K562 (cell line): ENCODE measurements around the gene GALNS. TPM values are rescaled to one million over a fixed set of nuclear protein-coding genes. Genes with fewer than 3 reads are reported as not detected.

Source experiments
- ATAC-seq: fragments of 200-7000 bp; cut with Tn5 transposase; 3 replicates; pipeline ENCODE4 v1.9.1; 2020; ENCODE audit warnings: moderate library complexity
- BruUV-seq: library from RNA; stranded (reverse); fragments of 400-500 nt; replicated peaks from 2 replicates; lab custom pipeline; 2021; lab: Mats Ljungman, UMichigan
- CTCF ChIA-PET: fragments of 300-600 bp; formaldehyde crosslinking; extraction: SDS; loops from one replicate; lab custom pipeline; 2021; ENCODE audit warnings: low intra/inter-chr PET ratio; lab: Yijun Ruan, JAX
- POLR2A ChIA-PET: fragments of 300-600, 350-650 bp; sonication (Branson Sonifier 250); formaldehyde crosslinking; extraction: SDS; loops from one replicate; lab custom pipeline; 2021; ENCODE audit warnings: antibody characterized with exemption, inconsistent platforms; lab: Yijun Ruan, JAX
- DNase-seq, 4 experiments: peaks; one replicate each; pipeline versions ENCODE4 v3.0.0 to v3.0.0-alpha.2; 2011 to 2018; ENCODE audit warnings: low spot score in 3 of 4, mixed read lengths in 3 of 4; ENCODE audit errors: extremely low read depth in 1 of 4
- FAIRE-seq: peaks from 2 replicates; lab custom pipeline; 2011; peaks lifted over from hg19 to GRCh38; lab: Jason Lieb, UNC
- H2AFZ ChIP-seq: 2 replicates; pipeline ENCODE4 v1.6.0; 2011; ENCODE audit warnings: low read depth, low read length, control low read depth, inconsistent platforms
- H3K27ac ChIP-seq: fragments of 200-600 bp; 3 replicates; pipeline ENCODE4 v1.8.0; 2011; ENCODE audit warnings: low read depth, mild to moderate bottlenecking, control low read depth, inconsistent platforms, low read length, moderate library complexity, mixed read lengths; ENCODE audit errors: extremely low read depth
- H3K27me3 ChIP-seq, 2 experiments: fragments of 300-600 bp in 1 of 2; 2 replicates in 1 of 2; 3 replicates in 1 of 2; pipeline versions ENCODE4 v1.6.0 to v1.8.0; 2011; ENCODE audit warnings: inconsistent platforms in 2 of 2, low read length in 2 of 2, mild to moderate bottlenecking in 1 of 2, mixed read lengths in 1 of 2, moderate library complexity in 1 of 2; ENCODE audit not compliant: control insufficient read depth in 2 of 2, insufficient read depth in 2 of 2
- H3K36me3 ChIP-seq: fragments of 300-600 bp; 3 replicates; pipeline ENCODE4 v1.8.0; 2011; ENCODE audit warnings: mild to moderate bottlenecking, low read length, inconsistent platforms; ENCODE audit not compliant: control insufficient read depth, insufficient read depth
- H3K4me1 ChIP-seq, 2 experiments: fragments of 200-600 bp in 1 of 2; replicated peaks in 1 of 2; 2 replicates in 1 of 2; 3 replicates in 1 of 2; pipeline versions ENCODE4 v1.5.1 to v1.8.0; 2011; ENCODE audit warnings: inconsistent platforms in 2 of 2, low read length in 2 of 2, mild to moderate bottlenecking in 1 of 2, mixed read lengths in 1 of 2, moderate library complexity in 1 of 2; ENCODE audit not compliant: control insufficient read depth in 2 of 2, insufficient read depth in 2 of 2
- H3K4me2 ChIP-seq: 2 replicates; pipeline ENCODE4 v1.6.1; 2011; ENCODE audit warnings: low read length, control low read depth, inconsistent platforms, mixed read lengths; ENCODE audit not compliant: insufficient read depth
- H3K4me3 ChIP-seq: fragments of 200-600 bp; sonication (generic), shearing (Covaris generic); 2 replicates; pipeline ENCODE4 v1.5.1; 2016; ENCODE audit warnings: control low read depth, inconsistent platforms
- H3K79me2 ChIP-seq: fragments of 200-600 bp; 3 replicates; pipeline ENCODE4 v1.8.0; 2011; ENCODE audit warnings: low read length, inconsistent platforms; ENCODE audit not compliant: control insufficient read depth, insufficient read depth
- H3K9ac ChIP-seq, 2 experiments: 2 replicates each; pipeline versions ENCODE4 v1.6.0 to v1.6.1; 2011; ENCODE audit warnings: low read depth in 2 of 2, low read length in 2 of 2, control low read depth in 1 of 2, inconsistent platforms in 1 of 2, mild to moderate bottlenecking in 1 of 2, mixed read lengths in 1 of 2; ENCODE audit not compliant: insufficient read depth in 1 of 2
- H3K9me1 ChIP-seq: one replicate; pipeline ENCODE4 v1.6.0; 2011; ENCODE audit warnings: inconsistent platforms, mild to moderate bottlenecking, low read length, moderate library complexity; ENCODE audit not compliant: control insufficient read depth, insufficient read depth
- H3K9me3 ChIP-seq: replicated peaks from 2 replicates; pipeline ENCODE4 v1.5.1; 2011; ENCODE audit warnings: low read depth, low read length, inconsistent platforms; ENCODE audit not compliant: control insufficient read depth, insufficient read depth
- H4K20me1 ChIP-seq: replicated peaks from 2 replicates; pipeline ENCODE4 v1.6.1; 2011; ENCODE audit warnings: low read length, inconsistent platforms, mixed read lengths; ENCODE audit not compliant: control insufficient read depth, insufficient read depth
- POLR2G ChIP-seq: fragments of 200-400 bp; formaldehyde crosslinking; IDR thresholded peaks from 2 replicates; pipeline ENCODE4 v1.6.1; 2017; ENCODE audit warnings: low read depth, mild to moderate bottlenecking, antibody characterized with exemption, low read length, moderate library complexity
- PRMT5 ChIP-seq: sonication (generic); formaldehyde crosslinking; IDR thresholded peaks from 2 replicates; pipeline ENCODE4 v1.5.0; 2020; ENCODE audit warnings: missing genetic modification reagents
- RBM22 ChIP-seq: fragments of 200-400 bp; formaldehyde crosslinking; IDR thresholded peaks from 2 replicates; pipeline ENCODE4 v1.6.1; 2018; ENCODE audit warnings: low read length, low read depth; ENCODE audit not compliant: poor library complexity, severe bottlenecking
- SPI1 ChIP-seq: IDR thresholded peaks from 2 replicates; pipeline ENCODE4 v1.6.1; 2011; ENCODE audit warnings: low read depth, low read length, control low read depth, borderline replicate concordance
- ZFP36 ChIP-seq: fragments of 150-350 bp; IDR thresholded peaks from 2 replicates; pipeline ENCODE4 v1.6.1; 2018; ENCODE audit warnings: low read length, low read depth; ENCODE audit not compliant: partially characterized antibody
- WGBS: fragments of 100-300 bp; shearing (Covaris generic); methylation state at CpG from one replicate; pipeline ENCODE4 v1.1.6; 2016; ENCODE audit warnings: low coverage, mixed read lengths; ENCODE audit not compliant: insufficient coverage; ENCODE audit errors: missing lambda C conversion rate; 5-methylcytosine and 5-hydroxymethylcytosine counted together
- in situ Hi-C: fragments of 300-500 bp; cut with MboI; formaldehyde crosslinking; loops from 4 replicates; pipeline ENCODE4 v1.15.0; 2018; ENCODE audit warnings: inconsistent platforms, mixed read lengths
- intact Hi-C: fragments of 100-400 bp; cut with micrococcal nuclease; formaldehyde crosslinking; loops from 2 replicates; pipeline ENCODE4 v1.14.2; 2022
- polyA plus RNA-seq, 8 experiments: library from polyadenylated mRNA; depleted of rRNA in 4 of 8; stranded (reverse) in 5 of 8; unstranded in 3 of 8; fragments of >200 nt; fragmentation: Nextera tagmentation in 2 of 8; fragmentation: Illumina TruSeq in 1 of 8; extraction: Ambion mirVana in 2 of 8; extraction: Trizol in 1 of 8; gene quantifications; 2 replicates each; pipeline versions ENCODE4 v1.2.1 to v1.2.3, GENCODE V29; 2011 to 2014; ENCODE audit warnings: inconsistent platforms in 1 of 8, missing spikeins in 1 of 8
- total RNA-seq, 7 experiments: library from RNA; depleted of rRNA in 6 of 7; stranded (reverse); fragments of >200 nt in 6 of 7; fragmentation: Illumina TruSeq in 2 of 7; extraction: Trizol in 2 of 7; gene quantifications; 2 replicates each; pipeline versions ENCODE4 v1.2.1 to v1.2.3, GENCODE V29; 2011 to 2021; ENCODE audit warnings: low replicate concordance in 1 of 7

The GALNS gene
- total and polyA plus RNA-seq, 9 of the 15 experiments (the other 6 are each of a cell fraction or from before 2014, with no cell fraction given) = 0.38 to 13.2 (median 4.3) TPM

GRCh38 chr16:88899901-88900661, 43.3 kb upstream of the GALNS start:
- intact Hi-C loops = no loop called here
- POLR2A ChIA-PET = interaction anchor here (0.6 to 1.0 kb wide), 3 partner anchors 12 to 168 kb away, joined by 3 read pairs; no protein-coding TSS in a partner anchor

GRCh38 chr16:88897696-88898425, 41.1 kb upstream of the GALNS start:
- Histone ChIP-seq H3K4me1 (peaks cover 0 to 60% of the 10 kb centered on the region in 2 experiments; a peak in 2 of 5 replicates), H3K9me3 (peaks cover under 1% of the 10 kb centered on the region; the same call in 1 of the 2 replicates), H2AFZ (no peak overlapping the region), H3K27me3 (no peaks in the 10 kb centered on the region), H4K20me1 (peaks cover 4% of the 10 kb centered on the region; the same call in 1 of the 2 replicates), H3K9me1 (no peaks in the 10 kb centered on the region), H3K4me2 (no peak overlapping the region), H3K4me3 (no peak overlapping the region), H3K9ac (no peak overlapping the region), H3K27ac (no peak overlapping the region), H3K79me2 (peaks cover 46% of the 10 kb centered on the region), H3K36me3 (peaks cover 91% of the 10 kb centered on the region; the same call in 2 of the 3 replicates)
- ChIA-PET CTCF (no interaction called here), POLR2A (interaction anchor here (0.6 kb wide), 1 partner anchor 180 kb away, joined by 4 read pairs; no protein-coding TSS in a partner anchor)
- ATAC-seq (no peak), DNase-seq (no peak), FAIRE-seq (no peak)
- intact Hi-C loops = no loop called here
- BruUV-seq = no TSS peak
- TF ChIP-seq PRMT5 (CRISPR knock-in tag) (no peak), POLR2G (0 out of 2 replicates have a peak, but pooled peaks have one; percentile 0), RBM22 (peak; percentile 18), ZFP36 (peak; percentile 9)
- 96% methylated on average over 28 of the region's 34 CpGs for WGBS
- in situ Hi-C loops = no loop called here

More at GRCh38 chr16:88899901-88900661, 43.3 kb upstream of the GALNS start:
- no TSS peak for BruUV-seq
- H3K4me2 ChIP-seq = no peak overlapping the region
- FAIRE-seq = no peak
- H3K27ac ChIP-seq = no peak overlapping the region
- H2AFZ ChIP-seq = no peak overlapping the region
- no peak overlapping the region for H3K4me3 ChIP-seq
- peaks cover 24% of the 10 kb centered on the region for H4K20me1 ChIP-seq
- CTCF ChIA-PET = no interaction called here
- H3K9ac ChIP-seq = peak overlapping the region in 1 of 2 experiments; percentile 9; a peak in 1 of 4 replicates
- no peak for ATAC-seq
- peaks cover 4% of the 10 kb centered on the region for H3K9me1 ChIP-seq
- no peaks in the 10 kb centered on the region for H3K27me3 ChIP-seq
- DNase-seq = no peak
- TF ChIP-seq POLR2G (peak; percentile 19), SPI1 (no peak)
- no peaks in the 10 kb centered on the region for H3K9me3 ChIP-seq
- in situ Hi-C loops = no loop called here
- peaks cover 64% of the 10 kb centered on the region for H3K79me2 ChIP-seq
- 94% methylated on average over 37 of the region's 41 CpGs for WGBS
- H3K36me3 ChIP-seq = peaks cover 99% of the 10 kb centered on the region; the same call in 2 of the 3 replicates
- H3K4me1 ChIP-seq = peaks cover 1 to 71% of the 10 kb centered on the region in 2 experiments; a peak in 2 of 5 replicates
